HG02798 (cell line): ENCODE results near the gene APIP.

ENCODE experiments used
- ATAC-seq: cut with Tn5 transposase; IDR thresholded peaks from one replicate; pipeline ENCODE4 v1.9.1; 2021; ENCODE audit warnings: mild to moderate bottlenecking; ENCODE audit not compliant: unreplicated experiment, poor library complexity

APIP gene

DNA sequence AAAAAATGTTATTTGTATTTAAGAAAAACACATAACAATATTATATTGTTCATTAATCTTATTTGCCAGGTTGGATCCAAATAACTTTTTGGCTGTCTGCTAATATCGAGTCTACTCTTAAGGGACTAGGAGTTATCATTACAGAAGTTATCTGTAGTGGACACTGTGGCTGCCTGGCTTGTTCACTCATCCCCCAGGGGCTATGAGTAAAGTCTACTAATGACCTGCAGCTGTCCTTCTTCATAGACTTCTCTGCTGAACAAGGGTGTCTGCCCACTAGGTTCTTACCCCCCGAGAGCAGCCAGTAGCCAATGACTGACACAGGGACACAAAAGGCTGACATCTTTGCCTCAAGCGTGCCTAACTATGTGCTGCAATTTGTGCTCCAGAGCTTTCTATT, 69.7 kb downstream of the APIP start:
- ATAC-seq = no peak

DNA sequence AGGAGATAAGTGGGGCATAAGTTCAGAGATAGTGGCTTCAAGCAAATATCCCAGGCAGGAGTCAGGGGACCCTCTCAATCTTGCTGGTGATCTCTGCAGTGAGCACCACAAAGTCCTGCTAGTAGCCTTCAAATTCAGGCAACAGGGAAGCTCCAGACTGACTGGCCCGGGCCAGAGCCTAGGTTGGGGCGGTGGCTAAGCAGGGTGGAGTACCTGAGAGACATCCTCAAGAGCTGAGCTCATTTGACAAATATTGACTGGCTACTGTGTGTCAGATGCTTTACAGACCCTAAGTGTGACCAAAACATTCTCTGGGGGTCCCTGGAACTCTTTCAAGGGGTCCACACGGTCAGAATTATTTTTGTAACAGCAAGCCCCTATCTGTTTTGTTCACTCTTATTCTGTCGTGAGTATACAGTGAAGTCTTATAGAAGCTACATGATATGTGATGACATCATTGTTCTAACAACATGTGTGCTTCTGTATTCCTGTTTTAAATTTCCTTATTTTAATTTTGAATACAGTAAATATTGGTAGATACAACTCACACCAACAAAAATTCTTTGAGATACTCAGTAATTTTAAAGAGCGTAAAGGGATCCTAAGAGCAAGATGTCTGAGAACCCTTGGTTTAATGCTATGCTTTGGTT, 71.6 kb downstream of the APIP start:
- ATAC-seq = no peak

DNA sequence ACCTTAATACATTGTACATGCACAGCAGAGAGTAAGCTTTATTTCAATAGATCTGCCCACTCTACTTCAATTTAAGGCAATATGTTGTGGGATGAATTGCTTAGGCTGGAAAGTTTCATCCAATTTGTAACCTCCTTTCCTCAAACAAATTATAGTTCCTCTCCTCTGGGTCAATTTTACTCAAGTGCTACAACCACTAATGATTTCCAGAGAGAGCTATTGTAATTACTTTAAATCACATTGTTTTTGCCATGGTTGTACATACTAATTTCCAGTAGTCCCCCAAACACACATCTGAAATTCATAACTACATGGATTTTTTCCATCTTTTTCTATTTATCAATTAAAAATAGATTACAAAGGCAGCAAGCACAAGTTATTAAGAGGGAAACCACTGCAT, 72.9 kb downstream of the APIP start:
- no peak for ATAC-seq

DNA sequence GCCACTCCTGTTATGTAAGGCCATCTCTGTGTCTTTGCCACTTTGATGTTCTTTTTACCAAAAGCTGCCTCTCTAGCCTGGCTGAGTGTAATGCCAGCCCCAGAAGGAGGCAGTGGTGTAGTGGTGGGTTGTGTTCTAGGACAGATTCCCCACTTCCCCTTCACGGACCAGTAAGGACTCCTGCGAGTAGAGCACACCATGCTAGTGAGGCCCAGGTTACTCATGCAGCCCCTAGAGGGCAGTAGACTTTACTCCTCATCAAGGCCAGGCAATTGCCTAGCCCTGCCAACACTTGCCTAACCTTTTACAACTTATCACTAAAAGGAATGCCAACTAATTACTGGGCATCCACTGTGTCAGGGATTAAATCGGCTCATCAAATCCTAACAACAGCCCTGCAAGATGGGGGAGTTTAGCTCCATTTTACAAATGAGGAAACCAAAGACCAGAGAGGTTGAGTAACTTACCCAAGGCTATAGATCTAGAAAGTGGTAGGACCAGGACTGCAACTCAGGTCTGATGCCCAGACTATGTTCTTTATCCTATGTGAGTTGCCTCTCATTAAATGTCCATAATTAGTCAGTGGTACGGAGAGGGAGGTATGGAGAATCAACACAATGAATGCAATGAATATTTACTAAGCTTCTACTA, 75.3 kb downstream of the APIP start:
- peak; percentile 87 for ATAC-seq

DNA sequence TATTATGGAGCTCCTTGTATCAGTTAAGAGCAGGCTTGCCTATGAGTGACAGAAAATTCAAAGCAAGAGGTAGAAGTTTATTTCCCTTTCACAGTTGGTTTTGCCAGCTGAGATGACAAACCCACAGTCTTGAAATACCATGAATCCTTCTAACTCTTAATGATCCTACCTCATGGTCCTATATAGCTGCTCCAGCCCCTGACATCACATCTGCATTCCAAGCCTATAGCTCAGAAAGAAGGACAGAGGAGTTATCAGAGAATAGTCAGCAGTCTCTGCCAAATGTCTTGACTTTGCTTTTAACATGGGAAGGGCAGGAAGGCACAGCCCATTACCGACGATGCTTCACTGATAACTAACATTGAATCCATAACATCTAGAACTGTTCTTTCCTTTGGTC, 76.2 kb downstream of the APIP start:
- no peak for ATAC-seq

DNA sequence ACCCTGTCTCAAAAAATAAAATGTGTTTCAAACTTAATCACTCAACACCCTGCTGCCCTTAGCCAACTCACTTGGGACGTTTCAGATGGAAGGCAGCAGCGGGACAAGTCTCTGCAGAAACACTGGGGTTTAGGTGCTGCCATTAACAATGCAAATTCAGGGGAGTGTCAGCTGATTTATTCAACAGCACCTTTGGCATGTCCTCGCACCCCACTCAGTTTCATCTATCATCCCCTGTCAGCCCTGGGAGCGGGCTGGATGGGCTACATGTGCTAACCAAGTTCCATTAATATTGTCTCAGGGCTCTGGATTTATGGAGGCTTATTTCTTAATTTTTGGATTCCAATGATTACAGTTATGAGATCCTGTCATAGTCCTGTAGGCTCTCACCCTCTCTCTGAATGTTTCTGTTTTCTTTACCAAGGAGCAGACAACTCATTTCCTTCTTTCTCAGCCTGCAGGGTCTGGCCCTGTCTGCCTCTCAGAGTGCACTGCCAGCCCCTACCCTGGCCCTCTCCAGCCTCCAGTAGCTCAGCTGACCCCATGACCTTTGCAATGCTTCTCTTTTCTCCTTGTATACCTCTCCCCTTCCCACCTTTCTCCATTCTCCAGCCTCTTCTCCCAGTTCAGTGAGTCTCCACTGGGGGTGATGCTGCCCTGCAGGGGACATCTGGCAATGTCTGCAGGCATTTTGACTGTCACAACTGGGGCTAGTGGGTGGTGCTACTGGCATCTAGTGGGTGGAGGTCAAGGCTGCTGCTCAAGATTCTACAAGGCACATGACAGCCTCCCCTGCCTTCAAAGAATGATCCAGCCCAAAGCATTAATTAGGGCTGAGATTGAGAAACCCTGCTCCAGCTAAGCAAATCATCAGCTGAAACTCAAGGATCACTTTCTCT, 79.0 kb downstream of the APIP start:
- ATAC-seq = no peak

DNA sequence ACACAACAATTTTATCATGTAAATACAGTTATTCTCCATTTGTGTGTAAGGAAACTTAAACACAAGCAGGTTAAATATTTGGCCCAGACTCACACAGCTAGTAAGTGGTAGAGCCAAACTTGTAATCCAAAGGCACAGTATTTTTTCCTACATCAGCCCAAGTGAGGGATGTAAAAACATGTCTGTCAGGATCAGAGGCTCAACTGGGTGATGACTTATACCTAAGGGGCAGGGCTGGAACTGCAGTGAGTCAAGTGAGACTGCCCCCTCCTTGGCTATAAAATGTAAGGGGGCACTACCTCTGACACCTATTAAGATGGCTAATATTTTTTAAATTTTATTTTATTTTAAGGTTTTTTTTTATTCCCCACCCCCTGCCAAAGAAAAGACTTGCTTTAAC, 82.6 kb downstream of the APIP start:
- no peak for ATAC-seq
